Natural killer cell (primary cell): Measurements from ENCODE around the gene EYS. TPM values are rescaled to one million over a fixed set of nuclear protein-coding genes. Genes with fewer than 3 reads are reported as not detected.

Source experiments
- ATAC-seq, 3 donors: fragments of 150-1000 bp in 2 of 3; fragments of 200-7000 bp in 1 of 3; cut with Tn5 transposase; 1 replicate in 1 of 3; 2 replicates in 2 of 3; pipeline ENCODE4 v1.10.0; 2021; ENCODE audit warnings: mild to moderate bottlenecking in 2 of 3, moderate library complexity in 2 of 3
- DNase-seq, 2 donors: peaks; one replicate each; pipeline versions ENCODE4 v3.0.0 to v3.0.0-alpha.2; 2013 to 2021; ENCODE audit warnings: mixed read lengths in 1 of 2
- H3K27ac ChIP-seq: one replicate; pipeline ENCODE4 v1.5.1; 2013; ENCODE audit warnings: mild to moderate bottlenecking, low read length
- H3K27me3 ChIP-seq: one replicate; pipeline ENCODE4 v1.6.1; 2013; ENCODE audit warnings: low read length; ENCODE audit not compliant: control insufficient read depth, insufficient read depth
- H3K36me3 ChIP-seq: one replicate; pipeline ENCODE4 v1.6.1; 2013; ENCODE audit warnings: low read length; ENCODE audit not compliant: control insufficient read depth, insufficient read depth
- H3K4me1 ChIP-seq: one replicate; pipeline ENCODE4 v1.6.1; 2013; ENCODE audit warnings: low read length; ENCODE audit not compliant: control insufficient read depth, insufficient read depth
- H3K4me3 ChIP-seq: one replicate; pipeline ENCODE4 v1.5.1; 2013; ENCODE audit warnings: low read length
- H3K9me3 ChIP-seq: one replicate; pipeline ENCODE4 v1.6.1; 2013; ENCODE audit warnings: low read length; ENCODE audit not compliant: control insufficient read depth, insufficient read depth
- H3K27ac Mint-ChIP-seq, 2 donors: one replicate each; pipeline ENCODE4 v1.8.0; 2022; ENCODE audit warnings: mild to moderate bottlenecking in 2 of 2, mixed read lengths in 2 of 2, moderate library complexity in 1 of 2
- H3K27me3 Mint-ChIP-seq, 2 donors: one replicate each; pipeline ENCODE4 v1.8.0; 2022; ENCODE audit warnings: low read depth in 2 of 2, mixed read lengths in 2 of 2
- H3K36me3 Mint-ChIP-seq: one replicate; pipeline ENCODE4 v1.8.0; 2022; ENCODE audit warnings: mixed read lengths
- H3K4me1 Mint-ChIP-seq, 2 donors: one replicate each; pipeline ENCODE4 v1.8.0; 2022; ENCODE audit warnings: mixed read lengths in 2 of 2
- H3K4me3 Mint-ChIP-seq: one replicate; pipeline ENCODE4 v1.8.0; 2022; ENCODE audit warnings: mild to moderate bottlenecking, moderate library complexity, mixed read lengths
- H3K9me3 Mint-ChIP-seq, 2 donors: one replicate each; pipeline ENCODE4 v1.8.0; 2022; ENCODE audit warnings: mixed read lengths in 2 of 2
- WGBS: methylation state at CpG from one replicate; pipeline ENCODE4 v1.1.7; 2013; ENCODE audit warnings: missing lambda C conversion rate; ENCODE audit not compliant: insufficient coverage; 5-methylcytosine and 5-hydroxymethylcytosine counted together
- intact Hi-C: fragments of 100-400 bp; cut with micrococcal nuclease; formaldehyde crosslinking; loops from one replicate; pipeline ENCODE4 v1.14.2; 2022
- total RNA-seq, 4 donors: library from RNA; stranded (reverse); fragments of 120-200 nt in 1 of 4; gene quantifications; one replicate each; pipeline versions ENCODE4 v1.2.3 to v1.2.4, GENCODE V29; 2013 to 2022
- TF ChIP-seq, protein P1 (sequence below): fragments of 200-600 bp; IDR thresholded peaks from one replicate; pipeline ENCODE4 v1.8.0; 2022; ENCODE audit warnings: antibody characterized with exemption

Gene EYS
- total RNA-seq, 3 donors from 2014 or later (not counting 1 experiment from before 2014, with no cell fraction given): 0.55 TPM; not detected in 2

DNA sequence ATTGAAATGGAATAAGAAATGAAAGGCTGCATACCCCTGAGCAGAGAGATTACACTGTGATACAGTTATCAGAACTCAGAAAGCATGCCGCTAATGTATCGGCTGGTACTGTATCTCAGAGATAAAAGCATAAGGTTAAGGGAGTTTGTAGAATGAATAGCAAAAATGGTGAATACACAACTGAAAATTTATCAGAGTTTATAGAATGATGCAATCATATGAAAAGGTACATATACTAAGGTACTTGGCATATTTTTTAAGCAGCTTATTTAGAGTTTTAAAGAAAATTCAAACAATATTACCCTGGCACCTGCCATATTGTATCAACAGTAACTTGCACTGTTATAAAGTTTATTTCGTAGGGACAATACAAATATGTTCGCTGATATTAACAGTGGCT lies 1707.4 kb downstream of the EYS start:
- 89% methylated on average over 4 of the region's 4 CpGs for WGBS
- Histone ChIP-seq H3K27me3 (no peaks in the 10 kb centered on the region), H3K4me3 (no peak overlapping the region), H3K9me3 (no peaks in the 10 kb centered on the region), H3K36me3 (no peaks in the 10 kb centered on the region), H3K27ac (no peak overlapping the region), H3K4me1 (no peaks in the 10 kb centered on the region)
- H3K4me3 Mint-ChIP-seq: no peak overlapping the region
- TF ChIP-seq, protein P1, sequence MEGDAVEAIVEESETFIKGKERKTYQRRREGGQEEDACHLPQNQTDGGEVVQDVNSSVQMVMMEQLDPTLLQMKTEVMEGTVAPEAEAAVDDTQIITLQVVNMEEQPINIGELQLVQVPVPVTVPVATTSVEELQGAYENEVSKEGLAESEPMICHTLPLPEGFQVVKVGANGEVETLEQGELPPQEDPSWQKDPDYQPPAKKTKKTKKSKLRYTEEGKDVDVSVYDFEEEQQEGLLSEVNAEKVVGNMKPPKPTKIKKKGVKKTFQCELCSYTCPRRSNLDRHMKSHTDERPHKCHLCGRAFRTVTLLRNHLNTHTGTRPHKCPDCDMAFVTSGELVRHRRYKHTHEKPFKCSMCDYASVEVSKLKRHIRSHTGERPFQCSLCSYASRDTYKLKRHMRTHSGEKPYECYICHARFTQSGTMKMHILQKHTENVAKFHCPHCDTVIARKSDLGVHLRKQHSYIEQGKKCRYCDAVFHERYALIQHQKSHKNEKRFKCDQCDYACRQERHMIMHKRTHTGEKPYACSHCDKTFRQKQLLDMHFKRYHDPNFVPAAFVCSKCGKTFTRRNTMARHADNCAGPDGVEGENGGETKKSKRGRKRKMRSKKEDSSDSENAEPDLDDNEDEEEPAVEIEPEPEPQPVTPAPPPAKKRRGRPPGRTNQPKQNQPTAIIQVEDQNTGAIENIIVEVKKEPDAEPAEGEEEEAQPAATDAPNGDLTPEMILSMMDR: no peak
- H3K4me1 Mint-ChIP-seq: no peaks in the 10 kb centered on the region
- H3K9me3 Mint-ChIP-seq: peaks cover 2 to 7% of the 10 kb centered on the region in 2 donors
- ATAC-seq (no peak), DNase-seq (no peak)
- H3K36me3 Mint-ChIP-seq: no peaks in the 10 kb centered on the region
- intact Hi-C loops: no loop called here
- H3K27me3 Mint-ChIP-seq: no peaks in the 10 kb centered on the region
- H3K27ac Mint-ChIP-seq: no peak overlapping the region

DNA sequence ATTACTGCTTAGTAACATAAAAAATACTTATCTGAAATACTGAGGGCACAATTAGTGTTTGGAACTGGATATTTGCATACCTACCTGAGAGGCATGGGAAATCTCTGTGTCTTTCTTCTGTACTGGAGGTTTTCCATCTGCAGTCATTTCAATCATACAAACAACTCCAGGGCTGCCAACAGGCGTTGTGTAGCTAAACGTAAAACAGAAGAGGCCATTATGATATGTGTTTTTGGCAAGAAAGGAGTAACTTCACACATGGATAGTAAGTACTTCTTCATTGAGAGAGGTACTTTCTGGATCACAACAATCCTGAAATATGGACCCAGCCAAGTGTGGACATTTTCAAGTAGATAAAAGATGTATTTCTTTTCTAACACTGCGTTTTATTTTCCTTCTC lies 1708.0 kb downstream of the EYS start:
- Histone ChIP-seq H3K4me3 (no peak overlapping the region), H3K9me3 (no peaks in the 10 kb centered on the region), H3K36me3 (no peaks in the 10 kb centered on the region), H3K27me3 (no peaks in the 10 kb centered on the region), H3K4me1 (no peaks in the 10 kb centered on the region), H3K27ac (no peak overlapping the region)
- no peak for ATAC-seq
- Mint-ChIP-seq H3K4me3 (no peak overlapping the region), H3K27me3 (no peaks in the 10 kb centered on the region), H3K36me3 (no peaks in the 10 kb centered on the region), H3K9me3 (peaks cover 2 to 7% of the 10 kb centered on the region in 2 donors), H3K4me1 (no peaks in the 10 kb centered on the region), H3K27ac (no peak overlapping the region)
- TF ChIP-seq, protein P1: no peak
- 67% methylated on average over 1 of the region's 3 CpGs for WGBS
- intact Hi-C loops: no loop called here
- DNase-seq: no peak

DNA sequence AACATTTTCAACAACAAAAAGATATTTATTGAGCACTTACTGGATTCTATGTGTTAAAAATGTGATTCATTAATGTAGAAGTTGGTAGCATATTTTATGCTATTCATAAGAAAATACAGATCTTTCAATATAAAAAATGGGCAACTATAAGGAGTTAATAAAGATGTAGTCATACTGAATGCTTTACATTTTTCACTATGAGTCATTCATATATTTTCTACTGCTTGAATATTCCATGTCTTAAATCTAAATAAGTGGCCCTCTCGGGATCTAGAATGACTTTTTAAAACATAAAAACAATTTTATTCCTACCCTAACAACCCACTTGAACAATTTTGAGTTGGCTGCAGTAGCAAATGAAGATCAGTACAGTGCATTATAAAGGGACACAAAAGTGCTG lies 1709.3 kb downstream of the EYS start:
- Mint-ChIP-seq H3K4me1 (no peaks in the 10 kb centered on the region), H3K36me3 (no peaks in the 10 kb centered on the region), H3K27me3 (no peaks in the 10 kb centered on the region), H3K4me3 (no peak overlapping the region), H3K27ac (no peak overlapping the region), H3K9me3 (peaks cover 0 to 3% of the 10 kb centered on the region in 2 donors)
- Histone ChIP-seq H3K4me3 (no peak overlapping the region), H3K27me3 (no peaks in the 10 kb centered on the region), H3K4me1 (no peaks in the 10 kb centered on the region), H3K36me3 (no peaks in the 10 kb centered on the region), H3K9me3 (no peaks in the 10 kb centered on the region), H3K27ac (no peak overlapping the region)
- ATAC-seq: no peak
- intact Hi-C loops: no loop called here
- DNase-seq: no peak
- WGBS: 78% methylated on average over 1 of the region's 1 CpG
- TF ChIP-seq, protein P1: no peak

DNA sequence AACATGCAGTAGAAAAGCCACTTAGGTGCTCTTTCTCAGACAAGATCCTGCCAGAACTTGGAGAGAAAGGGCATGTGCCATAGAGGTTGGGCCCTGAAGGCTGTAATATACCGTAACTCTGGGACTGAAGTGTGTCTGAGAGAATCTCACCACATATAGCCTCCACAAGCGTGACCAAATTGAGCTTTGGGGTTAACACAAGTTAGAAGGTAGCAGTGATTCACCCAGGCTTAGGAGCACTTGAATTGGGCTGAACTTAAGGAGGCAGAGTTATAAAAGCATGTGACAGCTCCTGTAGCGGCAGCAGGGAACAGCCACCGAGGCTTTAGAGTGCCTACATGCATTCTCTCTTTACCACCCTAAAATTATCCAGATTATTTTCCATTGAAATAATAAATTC lies 1709.8 kb downstream of the EYS start:
- DNase-seq (no peak), ATAC-seq (no peak)
- Histone ChIP-seq H3K36me3 (no peaks in the 10 kb centered on the region), H3K27me3 (no peaks in the 10 kb centered on the region), H3K4me1 (no peaks in the 10 kb centered on the region), H3K27ac (no peak overlapping the region), H3K9me3 (no peaks in the 10 kb centered on the region), H3K4me3 (no peak overlapping the region)
- no peaks in the 10 kb centered on the region for H3K36me3 Mint-ChIP-seq
- no peaks in the 10 kb centered on the region for H3K4me1 Mint-ChIP-seq
- H3K27me3 Mint-ChIP-seq: no peaks in the 10 kb centered on the region
- TF ChIP-seq, protein P1: no peak
- H3K9me3 Mint-ChIP-seq: peaks cover 0 to 6% of the 10 kb centered on the region in 2 donors
- no peak overlapping the region for H3K27ac Mint-ChIP-seq
- intact Hi-C loops: no loop called here
- no peak overlapping the region for H3K4me3 Mint-ChIP-seq
- 85% methylated on average over 4 of the region's 4 CpGs for WGBS
